H7 (cell line): ENCODE measurements around the gene TBK1. TPM values are rescaled to one million over a fixed set of nuclear protein-coding genes. Genes with fewer than 3 reads are reported as not detected.
"Not testable (repeated sequence)": the region's sequence is repeated elsewhere in the genome, so short reads cannot be mapped to it uniquely, and the experiment has no call there.

Experiments
- DNase-seq: peaks from one replicate; pipeline ENCODE4 v3.0.0; 2012
- H3K27me3 ChIP-seq: 2 replicates; pipeline ENCODE4 v1.6.0; 2011; ENCODE audit warnings: mild to moderate bottlenecking, low read length; ENCODE audit not compliant: control insufficient read depth, insufficient read depth
- H3K36me3 ChIP-seq: replicated peaks from 2 replicates; pipeline ENCODE4 v1.5.1; 2011; ENCODE audit warnings: low read length; ENCODE audit not compliant: control insufficient read depth, insufficient read depth
- H3K4me3 ChIP-seq: 2 replicates; pipeline ENCODE4 v1.5.1; 2011; ENCODE audit warnings: low read depth, mild to moderate bottlenecking, control low read depth, low read length, moderate library complexity; ENCODE audit not compliant: insufficient read depth
- total RNA-seq: library from RNA; depleted of rRNA; stranded (reverse); fragments of >200 nt; shearing (Covaris generic); gene quantifications from 2 replicates; pipeline ENCODE4 v1.2.3, GENCODE V29; 2014; rRNA removed

TBK1 gene
- total RNA-seq, 1 experiment from 2014 or later, result 17.7 TPM

GRCh38 chr12:64530566-64530965 is 78.6 kb downstream of the TBK1 start:
- H3K4me3 ChIP-seq, result no peak overlapping the region
- no peak for DNase-seq
- H3K27me3 ChIP-seq, result no peaks in the 10 kb centered on the region
- H3K36me3 ChIP-seq, result no peaks in the 10 kb centered on the region

- Histone ChIP-seq H3K4me3 (no peak overlapping the region), H3K27me3 (no peaks in the 10 kb centered on the region), H3K36me3 (no peaks in the 10 kb centered on the region)
- DNase-seq, result peak; percentile 68
Observed at GRCh38 chr12:64531665-64532334, 79.9 kb downstream of the TBK1 start.

- H3K36me3 ChIP-seq, result no peaks in the 10 kb centered on the region
- no peak for DNase-seq
- no peak overlapping the region for H3K4me3 ChIP-seq
- no peaks in the 10 kb centered on the region for H3K27me3 ChIP-seq
Observed at GRCh38 chr12:64532734-64533351, 80.9 kb downstream of the TBK1 start.

DNA sequence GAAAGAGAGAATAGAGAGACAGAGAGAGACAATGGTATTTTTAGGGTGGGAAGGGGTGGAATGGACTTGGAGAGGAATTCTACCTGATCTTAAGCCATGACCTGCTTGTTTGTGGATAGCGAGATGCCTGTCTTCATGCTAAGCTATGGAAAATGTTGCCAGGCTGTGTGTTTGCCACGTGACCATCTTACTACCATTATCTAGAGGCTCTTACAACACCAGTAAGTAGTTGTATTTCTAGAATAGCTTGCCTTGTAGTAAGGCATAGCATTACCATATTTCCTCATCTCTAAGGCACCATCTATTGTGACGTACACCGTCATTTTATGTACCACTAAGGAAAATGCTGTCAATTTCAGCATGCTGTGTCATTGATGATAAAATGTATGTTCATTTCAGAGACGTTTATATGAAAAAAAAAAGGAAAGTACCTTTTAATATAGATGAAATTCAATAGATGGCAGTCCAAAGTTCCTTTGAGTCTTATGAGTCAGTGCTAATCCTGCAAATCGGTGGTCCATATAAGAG is 82.8 kb downstream of the TBK1 start:
- no peak for DNase-seq
- H3K27me3 ChIP-seq, result no peaks in the 10 kb centered on the region
- H3K4me3 ChIP-seq, result no peak overlapping the region
- H3K36me3 ChIP-seq, result no peaks in the 10 kb centered on the region

DNA sequence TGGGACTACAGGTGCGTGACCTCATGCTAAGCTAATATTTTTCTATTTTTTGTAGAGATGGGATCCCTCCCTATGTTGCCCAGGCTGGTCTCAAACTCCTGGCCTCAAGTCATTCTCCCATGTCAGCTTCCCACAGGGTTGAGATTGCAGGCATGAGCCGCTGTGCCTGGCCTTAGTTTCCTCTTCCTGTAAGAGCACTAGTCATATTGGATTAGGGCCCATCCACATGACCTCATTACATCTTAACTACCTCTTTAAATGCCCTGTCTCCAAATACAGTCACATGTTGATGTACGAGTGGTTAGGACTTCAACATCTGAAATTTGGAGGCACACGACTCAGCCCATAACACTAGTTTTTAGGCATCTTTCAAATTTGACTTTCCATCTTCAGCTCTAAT is 86.2 kb downstream of the TBK1 start:
- H3K4me3 ChIP-seq, result no peak overlapping the region
- H3K36me3 ChIP-seq, result no peaks in the 10 kb centered on the region
- no peak for DNase-seq
- no peaks in the 10 kb centered on the region for H3K27me3 ChIP-seq

DNA sequence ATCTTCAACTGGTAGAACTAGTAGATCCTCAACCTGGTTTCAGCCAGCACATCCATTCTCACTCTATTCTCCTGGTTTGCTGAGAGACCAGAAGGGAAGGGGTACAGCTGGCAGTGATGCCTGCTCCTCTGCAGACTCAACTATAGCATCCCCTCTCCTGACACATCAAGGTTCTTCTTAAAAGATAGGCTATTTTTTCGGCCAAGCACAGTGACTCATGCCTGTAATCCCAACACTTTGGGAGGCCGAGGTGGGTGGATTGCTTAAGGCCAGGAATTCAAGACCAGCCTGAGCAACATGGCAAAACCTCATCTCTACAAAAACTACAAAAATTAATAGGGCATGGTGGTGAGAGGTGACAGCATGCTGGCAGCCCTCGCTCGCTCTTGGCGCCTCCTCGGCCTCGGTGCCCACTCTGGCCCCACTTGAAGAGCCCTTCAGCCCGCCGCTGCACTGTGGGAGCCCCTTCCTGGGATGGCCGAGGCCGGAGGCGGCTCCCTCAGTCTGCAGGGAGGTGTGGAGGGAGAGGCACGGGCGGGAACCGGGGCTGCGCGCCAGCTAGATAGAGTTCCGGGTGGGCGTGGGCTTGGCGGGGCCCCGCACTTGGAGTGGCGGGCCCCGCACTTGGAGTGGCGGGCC is 90.6 kb downstream of the TBK1 start:
- not testable (repeated sequence) for H3K36me3 ChIP-seq, DNase-seq, H3K27me3 ChIP-seq
- H3K4me3 ChIP-seq, result peak overlapping the region; percentile 9; the same call in 1 of the 2 replicates

- DNase-seq, result no peak
- H3K4me3 ChIP-seq, result no peak overlapping the region
- no peaks in the 10 kb centered on the region for H3K36me3 ChIP-seq
- H3K27me3 ChIP-seq, result no peaks in the 10 kb centered on the region
Observed at GRCh38 chr12:64544371-64545080, 92.6 kb downstream of the TBK1 start.

- DNase-seq, result no peak
- Histone ChIP-seq H3K27me3 (no peaks in the 10 kb centered on the region), H3K4me3 (no peak overlapping the region), H3K36me3 (no peaks in the 10 kb centered on the region)
Observed at GRCh38 chr12:64545081-64545382, 93.1 kb downstream of the TBK1 start.

DNA sequence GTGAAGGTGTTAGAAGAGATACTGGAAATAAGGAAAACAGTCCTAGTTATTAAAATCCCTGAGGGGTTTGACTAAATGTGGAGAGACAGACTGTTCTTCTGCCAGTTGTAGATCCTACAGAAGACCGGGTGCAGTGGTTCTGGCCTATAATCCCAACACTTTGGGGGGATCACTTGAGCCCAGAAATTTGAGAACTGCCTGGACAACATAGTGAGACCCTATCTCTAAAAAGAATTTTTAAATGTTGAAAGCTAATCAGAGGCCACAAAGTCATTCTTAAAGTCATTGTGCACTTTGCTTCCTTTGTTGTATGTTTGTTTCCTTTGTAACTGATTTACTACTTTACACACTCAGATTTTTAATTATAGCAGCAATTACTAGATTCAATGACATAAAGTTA is 97.2 kb downstream of the TBK1 start:
- no peaks in the 10 kb centered on the region for H3K36me3 ChIP-seq
- DNase-seq, result no peak
- no peak overlapping the region for H3K4me3 ChIP-seq
- no peaks in the 10 kb centered on the region for H3K27me3 ChIP-seq

DNA sequence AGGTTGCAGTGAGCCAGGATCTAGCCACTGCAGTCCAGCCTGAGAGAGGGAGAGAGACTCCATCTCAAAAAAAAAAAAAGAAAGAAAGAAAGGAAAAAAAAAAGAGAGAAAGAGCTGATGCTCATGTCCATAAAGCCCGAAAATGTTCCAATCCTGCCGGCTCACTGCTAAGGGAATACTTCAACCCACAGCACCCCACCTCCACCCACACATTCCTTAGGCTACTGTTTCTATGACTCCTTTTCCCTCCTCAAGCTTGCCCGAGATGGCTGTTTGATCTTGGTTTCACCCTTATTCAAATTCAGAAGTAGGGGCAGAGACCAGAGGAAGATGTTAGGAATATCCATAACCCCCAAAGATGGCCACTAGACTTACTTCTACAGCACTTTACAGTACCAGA is 98.8 kb downstream of the TBK1 start:
- H3K27me3 ChIP-seq, result no peaks in the 10 kb centered on the region
- H3K4me3 ChIP-seq, result no peak overlapping the region
- DNase-seq, result no peak
- no peaks in the 10 kb centered on the region for H3K36me3 ChIP-seq

GRCh38 chr12:64551676-64552075 is 99.8 kb downstream of the TBK1 start:
- no peaks in the 10 kb centered on the region for H3K27me3 ChIP-seq
- no peak for DNase-seq

More at GRCh38 chr12:64551676-64552075, 99.8 kb downstream of the TBK1 start:
- H3K36me3 ChIP-seq, result no peaks in the 10 kb centered on the region
- no peak overlapping the region for H3K4me3 ChIP-seq

Other genes starting within 250 kb of the TBK1 start
- 9.7 and 12.5 TPM in 2 replicates for gene KICS2, start 229.8 kb upstream of the TBK1 start, total RNA-seq
- gene C12orf56, start 61.4 kb upstream of the TBK1 start, total RNA-seq, result 1.4 and 1.8 TPM in 2 replicates
- 118 and 141 TPM in 2 replicates for gene XPOT, start 47.7 kb upstream of the TBK1 start, total RNA-seq
- gene RASSF3, start 158.4 kb downstream of the TBK1 start, total RNA-seq, result 26.7 and 29.2 TPM in 2 replicates